Globus pallidus (tissue), 1 donor: ENCODE results near the gene GLOD4.
"Not testable (repeated sequence)": the region's sequence is repeated elsewhere in the genome, so short reads cannot be mapped to it uniquely, and the experiment has no call there.

Source experiments
- DNase-seq: peaks from one replicate; pipeline ENCODE4 v3.0.0-alpha.2; 2015; ENCODE audit warnings: low spot score

GLOD4 gene

GRCh38 chr17:773467-774312 lies 8.4 kb downstream of the GLOD4 start:
- DNase-seq, result no peak

DNA sequence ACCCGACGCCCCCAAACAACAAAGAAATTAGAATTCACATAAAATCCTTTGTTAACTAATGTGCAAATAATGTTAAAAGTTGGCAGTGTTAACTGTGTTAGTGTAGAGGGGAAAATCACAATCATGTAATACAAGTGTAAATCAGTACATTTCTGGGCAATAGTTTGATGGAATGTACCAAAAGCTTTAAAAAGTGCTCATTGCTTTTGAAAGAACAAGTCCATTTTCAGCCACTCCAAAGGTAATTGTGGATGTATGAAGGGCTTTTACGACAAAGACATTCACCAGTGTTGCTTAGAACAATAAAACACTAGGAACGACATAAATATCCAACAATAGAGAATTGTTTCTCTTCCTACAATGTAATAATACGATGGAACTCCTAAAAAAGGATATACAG lies 9.1 kb downstream of the GLOD4 start:
- DNase-seq, result no peak

DNA sequence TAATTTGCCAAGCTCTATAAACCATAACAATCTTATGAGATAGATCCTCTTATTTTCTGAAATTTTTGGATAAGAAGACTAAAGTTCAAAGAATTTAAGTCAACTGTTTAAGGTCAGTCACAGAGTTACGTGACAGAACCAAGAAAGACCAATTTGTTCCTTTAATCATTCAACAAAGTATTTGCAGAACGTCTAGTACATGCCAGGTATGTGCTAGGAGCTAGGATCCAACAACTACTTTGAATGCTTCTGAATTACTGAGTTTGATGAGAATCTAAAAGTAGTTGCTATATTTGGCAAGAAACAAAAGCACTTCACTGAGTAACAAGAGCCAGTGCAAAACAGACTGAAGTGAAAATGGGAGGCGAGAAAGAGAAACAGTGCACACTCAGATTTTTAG lies 15.0 kb downstream of the GLOD4 start:
- DNase-seq, result no peak

DNA sequence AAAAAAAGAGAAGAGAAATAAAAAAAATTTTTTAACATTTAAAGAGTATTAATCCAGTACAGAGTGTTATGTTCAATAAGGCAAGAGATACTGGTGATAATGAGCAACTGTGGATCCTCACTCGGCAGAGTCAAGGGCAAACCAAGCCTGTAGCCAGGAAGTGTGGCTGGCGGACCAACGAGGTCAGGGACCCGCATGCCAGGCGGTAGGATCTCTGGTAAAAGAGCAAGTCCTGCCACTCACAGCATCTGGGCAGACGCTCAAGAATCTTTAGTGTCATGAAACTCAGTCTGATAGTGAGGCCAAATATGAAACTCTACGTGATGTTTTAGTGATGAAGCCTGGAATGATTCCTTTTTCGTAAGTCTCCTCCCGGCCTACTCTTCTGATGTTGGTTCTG lies 21.7 kb downstream of the GLOD4 start:
- no peak for DNase-seq

GRCh38 chr17:759964-760363 lies 22.1 kb downstream of the GLOD4 start:
- no peak for DNase-seq

DNA sequence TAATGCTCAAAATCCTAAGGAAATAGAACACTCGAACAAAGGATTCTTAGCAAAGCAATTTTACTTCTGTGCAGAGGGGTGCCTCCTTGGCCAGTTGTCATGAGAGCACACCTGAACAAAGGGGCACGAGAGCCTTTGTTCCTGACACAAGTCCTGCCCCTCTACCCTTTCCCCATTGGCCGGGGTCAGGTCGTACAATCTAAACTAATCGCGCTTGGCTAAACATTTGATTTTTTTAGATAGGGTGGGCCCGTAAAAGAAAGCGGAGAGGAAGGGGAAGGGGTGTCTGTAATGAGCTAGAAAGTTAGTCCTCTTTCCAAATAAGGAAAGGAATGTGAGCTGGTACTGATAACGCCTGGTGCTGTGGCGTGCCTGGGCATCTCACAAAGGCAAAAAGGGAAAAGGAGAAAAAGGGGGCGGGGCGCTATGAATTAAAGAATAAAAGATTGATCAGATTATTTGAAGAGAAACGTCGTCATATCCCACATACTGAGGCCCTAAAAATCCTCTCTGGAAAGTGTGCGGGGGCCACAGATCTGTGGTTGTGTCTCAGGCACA lies 26.0 kb downstream of the GLOD4 start:
- DNase-seq, result not testable (repeated sequence)

GRCh38 chr17:755319-755961 lies 26.6 kb downstream of the GLOD4 start:
- DNase-seq, result not testable (repeated sequence)

- DNase-seq, result no peak
These were observed 28.7 kb downstream of the GLOD4 start for GRCh38 chr17:753418-753817.

DNA sequence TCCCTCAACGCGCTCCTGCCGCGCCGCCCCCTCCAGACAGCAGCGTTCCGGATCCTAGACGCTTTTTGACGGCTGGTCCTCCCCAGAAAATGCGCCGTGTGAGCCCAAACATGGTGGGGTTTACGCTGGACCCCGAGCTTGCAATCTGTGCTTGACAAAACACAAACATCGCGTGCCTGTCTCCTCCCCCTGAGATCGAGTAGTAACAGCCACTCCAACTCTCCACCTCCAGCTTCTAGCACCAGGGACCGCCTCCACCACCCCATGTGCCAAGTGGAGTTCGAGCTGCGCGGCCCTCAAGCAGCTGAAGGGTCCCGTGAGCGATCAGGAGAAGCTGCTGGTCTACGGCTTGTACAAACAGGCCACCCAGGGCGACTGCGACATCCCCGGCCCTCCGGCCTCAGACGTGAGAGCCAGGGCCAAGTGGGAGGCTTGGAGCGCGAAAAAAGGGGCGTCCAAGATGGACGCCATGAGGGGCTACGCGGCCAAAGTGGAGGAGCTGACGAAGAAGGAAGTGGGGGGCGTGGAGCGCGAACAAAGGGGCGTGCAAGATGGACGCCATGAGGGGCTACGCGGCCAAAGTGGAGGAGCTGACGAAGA lies 29.4 kb downstream of the GLOD4 start:
- DNase-seq, result no peak

DNA sequence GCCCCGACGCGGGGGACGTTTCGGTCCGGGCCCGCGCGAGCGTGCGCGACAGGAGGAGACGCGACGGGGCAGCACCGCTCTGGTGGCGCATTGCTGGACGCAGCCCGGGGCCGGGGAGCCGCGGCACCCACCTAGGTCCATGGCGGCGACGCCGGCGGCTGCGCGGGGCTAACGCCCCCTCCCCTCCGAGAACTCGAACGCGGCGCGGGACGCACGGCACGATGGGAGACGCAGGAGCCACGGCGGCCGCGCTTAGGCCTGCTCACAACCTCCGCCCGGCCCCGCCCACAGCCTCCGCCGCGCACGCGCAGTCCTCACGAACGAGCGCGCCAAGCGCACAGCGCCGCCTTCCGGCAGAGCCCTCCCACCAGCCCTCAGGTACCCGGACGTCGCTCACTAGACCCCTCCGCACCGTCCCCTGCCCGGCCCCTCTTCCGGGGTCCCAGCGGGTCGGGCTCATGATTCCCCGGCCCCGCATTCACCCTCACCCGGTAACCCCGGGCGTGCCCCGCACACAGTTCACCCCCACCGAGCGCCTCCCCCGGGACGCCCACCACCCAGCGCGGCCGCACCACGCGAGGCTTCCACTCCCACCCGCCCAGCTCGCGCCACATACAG lies 30.0 kb downstream of the GLOD4 start, which contains the start of gene GEMIN4:
GEMIN4 (minus strand) TSS at position 263 of the 618 bp plus-strand sequence; CDS start at position 141, 122 bp downstream.
- peak; percentile 75 for DNase-seq

- DNase-seq, result no peak
These were observed 30.6 kb downstream of the GLOD4 start for GRCh38 chr17:751269-752001.

DNA sequence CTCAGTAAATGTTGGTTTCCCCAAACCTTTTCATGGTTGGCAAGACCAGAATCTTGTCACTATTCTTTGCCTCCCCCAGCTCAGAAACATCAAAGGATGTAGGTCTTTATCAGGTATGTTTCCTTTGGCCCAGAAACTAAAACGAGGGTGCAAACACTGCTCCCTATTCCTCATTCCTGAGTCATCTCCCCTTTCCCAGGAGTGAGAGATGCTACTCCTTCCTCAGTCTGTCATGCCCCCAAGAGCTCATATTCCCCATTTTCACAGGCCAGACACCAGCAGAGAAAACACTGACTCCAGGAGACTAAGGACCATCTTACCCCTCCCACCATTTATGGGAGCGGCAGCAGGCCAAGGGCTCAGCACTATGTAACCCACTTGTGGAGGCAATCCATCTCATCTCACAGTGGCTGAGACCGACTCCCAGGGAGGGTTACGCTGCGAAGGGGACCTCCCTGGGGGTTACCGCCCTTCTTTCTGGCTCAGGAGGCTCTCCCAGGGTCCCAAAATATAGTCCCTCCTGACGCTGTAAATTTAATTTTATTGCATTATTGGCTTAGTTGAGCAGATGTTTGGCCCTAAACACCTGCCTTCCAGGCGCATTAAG lies 31.5 kb downstream of the GLOD4 start:
- no peak for DNase-seq

DNA sequence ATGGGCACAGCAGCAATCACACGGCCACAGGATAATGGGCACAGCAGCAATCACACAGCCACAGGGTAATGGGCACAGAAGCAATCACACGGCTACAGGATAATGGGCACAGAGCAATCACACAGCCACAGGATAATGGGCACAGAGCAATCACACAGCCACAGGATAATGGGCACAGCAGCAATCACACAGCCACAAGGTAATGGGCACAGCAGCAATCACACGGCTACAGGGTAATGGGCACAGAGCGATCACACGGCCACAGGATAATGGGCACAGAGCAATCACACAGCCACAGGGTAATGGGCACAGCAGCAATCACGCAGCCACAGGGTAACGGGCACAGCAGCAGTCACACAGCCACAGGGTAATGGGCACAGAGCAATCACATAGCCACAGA lies 32.7 kb downstream of the GLOD4 start:
- DNase-seq, result not testable (repeated sequence)

- not testable (repeated sequence) for DNase-seq
These were observed 33.5 kb downstream of the GLOD4 start for GRCh38 chr17:748604-749003.

GRCh38 chr17:746783-747629 lies 35.1 kb downstream of the GLOD4 start:
- no peak for DNase-seq

GRCh38 chr17:746181-746580 lies 35.9 kb downstream of the GLOD4 start:
- DNase-seq, result no peak

GRCh38 chr17:745406-745805 lies 36.7 kb downstream of the GLOD4 start:
- DNase-seq, result no peak

GRCh38 chr17:744937-745336 lies 37.1 kb downstream of the GLOD4 start:
- no peak for DNase-seq

DNA sequence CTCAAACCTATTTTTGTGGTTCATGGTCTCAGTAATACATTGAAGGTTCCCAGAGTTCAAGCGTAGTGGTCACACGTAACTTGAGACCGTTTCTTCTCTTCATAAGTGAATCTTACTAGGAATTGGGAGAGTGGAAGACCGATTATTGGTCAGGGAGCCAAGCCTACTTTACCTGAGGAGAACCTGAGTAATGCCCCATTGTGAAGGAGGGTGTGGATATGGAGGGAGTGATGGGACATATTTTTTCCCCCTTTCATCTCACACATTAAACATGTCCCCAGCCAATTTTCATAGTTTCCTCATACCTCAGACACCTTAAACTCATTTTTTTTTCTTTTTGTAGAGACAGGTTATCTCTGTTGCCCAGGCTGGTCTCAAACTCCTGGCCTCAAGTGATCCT lies 38.9 kb downstream of the GLOD4 start:
- DNase-seq, result no peak

GRCh38 chr17:742147-742793 lies 39.8 kb downstream of the GLOD4 start:
- DNase-seq, result no peak
